NT2/D1 (cell line): ENCODE measurements around the gene VANGL1.

Experiments used
- SUZ12 ChIP-seq: IDR thresholded peaks from 2 replicates; pipeline ENCODE4 v1.6.1; 2011; ENCODE audit not compliant: insufficient read length, insufficient read depth; ENCODE audit errors: extremely low read depth
- YY1 ChIP-seq: IDR thresholded peaks from 2 replicates; pipeline ENCODE4 v1.6.1; 2011; ENCODE audit not compliant: insufficient read length, insufficient read depth
- ZNF274 ChIP-seq: IDR thresholded peaks from 2 replicates; pipeline ENCODE4 v1.6.1; 2011; ENCODE audit warnings: mild to moderate bottlenecking, low read depth, low read length

GRCh38 chr1:115705085-115705951 lies 63.5 kb downstream of the VANGL1 start:
- TF ChIP-seq YY1 (no peak), ZNF274 (no peak), SUZ12 (no peak)
